ENCODE measurements around the gene CTNNA3. TPM values are rescaled to one million over a fixed set of nuclear protein-coding genes. Genes with fewer than 3 reads are reported as not detected.

The CTNNA3 gene
- total RNA-seq, 1 experiment from 2014 or later = 0.20 TPM

DNA sequence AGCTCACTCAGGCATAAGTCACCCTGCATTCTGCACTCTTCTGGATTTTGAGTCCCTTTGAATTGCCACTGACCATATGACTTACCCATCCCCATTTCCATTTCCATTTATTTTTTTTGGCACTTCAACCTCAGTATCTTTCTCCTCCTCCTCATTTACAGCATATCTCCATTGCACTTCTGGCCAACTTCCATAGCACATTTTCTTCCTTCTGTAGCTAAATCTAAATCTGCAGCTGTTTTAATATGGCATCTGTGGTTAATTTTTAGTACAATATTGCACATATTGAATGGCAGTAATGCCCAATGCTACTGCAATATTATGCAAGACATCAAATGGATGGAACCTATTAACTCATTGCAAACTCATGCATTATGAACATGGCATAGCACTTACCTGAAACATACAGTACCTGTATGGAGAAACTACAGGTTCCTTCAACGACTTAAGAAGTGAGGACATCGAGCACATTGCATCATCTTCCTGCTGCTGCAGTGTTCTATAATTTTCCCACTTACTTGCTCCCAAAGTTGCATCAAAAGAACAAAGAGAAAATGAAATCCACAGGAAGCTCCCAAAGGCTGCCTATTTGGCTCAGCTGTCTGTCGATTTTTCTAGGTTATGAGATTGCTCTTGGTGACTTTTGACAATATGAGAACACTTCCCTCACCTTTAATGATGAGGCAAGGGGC is 714.5 kb downstream of the CTNNA3 start:
- no peaks in the 10 kb centered on the region for H3K36me3 Mint-ChIP-seq (ENCODE audit: insufficient read depth, unreplicated experiment)
- no peaks in the 10 kb centered on the region for H3K36me3 ChIP-seq (ENCODE audit: control insufficient read depth, insufficient read depth, low read length)
- intact Hi-C loops (cut with micrococcal nuclease; ENCODE audit: unreplicated experiment) = no loop called here
- DNase-seq = no peak
- no peaks in the 10 kb centered on the region for H3K4me1 ChIP-seq
- H3K27ac Mint-ChIP-seq (ENCODE audit: unreplicated experiment) = no peak overlapping the region
- no TSS peak for BruUV-seq (replicated peaks)
- no peaks in the 10 kb centered on the region for H3K27me3 ChIP-seq (replicated peaks; ENCODE audit: control insufficient read depth, insufficient read depth, low read length)
- no peak overlapping the region for H3K4me3 ChIP-seq (ENCODE audit: low read depth, low read length)
- no peaks in the 10 kb centered on the region for H3K9me3 Mint-ChIP-seq (ENCODE audit: unreplicated experiment)
- ChIA-PET POLR2A (no interaction called here), CTCF (no interaction called here)
- no peak overlapping the region for H3K4me3 Mint-ChIP-seq (ENCODE audit: unreplicated experiment)
- TF ChIP-seq, protein P1, sequence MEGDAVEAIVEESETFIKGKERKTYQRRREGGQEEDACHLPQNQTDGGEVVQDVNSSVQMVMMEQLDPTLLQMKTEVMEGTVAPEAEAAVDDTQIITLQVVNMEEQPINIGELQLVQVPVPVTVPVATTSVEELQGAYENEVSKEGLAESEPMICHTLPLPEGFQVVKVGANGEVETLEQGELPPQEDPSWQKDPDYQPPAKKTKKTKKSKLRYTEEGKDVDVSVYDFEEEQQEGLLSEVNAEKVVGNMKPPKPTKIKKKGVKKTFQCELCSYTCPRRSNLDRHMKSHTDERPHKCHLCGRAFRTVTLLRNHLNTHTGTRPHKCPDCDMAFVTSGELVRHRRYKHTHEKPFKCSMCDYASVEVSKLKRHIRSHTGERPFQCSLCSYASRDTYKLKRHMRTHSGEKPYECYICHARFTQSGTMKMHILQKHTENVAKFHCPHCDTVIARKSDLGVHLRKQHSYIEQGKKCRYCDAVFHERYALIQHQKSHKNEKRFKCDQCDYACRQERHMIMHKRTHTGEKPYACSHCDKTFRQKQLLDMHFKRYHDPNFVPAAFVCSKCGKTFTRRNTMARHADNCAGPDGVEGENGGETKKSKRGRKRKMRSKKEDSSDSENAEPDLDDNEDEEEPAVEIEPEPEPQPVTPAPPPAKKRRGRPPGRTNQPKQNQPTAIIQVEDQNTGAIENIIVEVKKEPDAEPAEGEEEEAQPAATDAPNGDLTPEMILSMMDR (IDR thresholded peaks at IDR 0.05; ENCODE audit: insufficient read depth in 1 of 2, low read depth in 1 of 2, low read length in 1 of 2, severe bottlenecking in 1 of 2, unreplicated experiment in 1 of 2) = no peak
- H3K9me3 ChIP-seq = no peaks in the 10 kb centered on the region
- H3K27me3 Mint-ChIP-seq (ENCODE audit: insufficient read depth, unreplicated experiment) = peaks cover 4% of the 10 kb centered on the region
- H3K4me1 Mint-ChIP-seq (ENCODE audit: low read depth, unreplicated experiment) = no peaks in the 10 kb centered on the region

DNA sequence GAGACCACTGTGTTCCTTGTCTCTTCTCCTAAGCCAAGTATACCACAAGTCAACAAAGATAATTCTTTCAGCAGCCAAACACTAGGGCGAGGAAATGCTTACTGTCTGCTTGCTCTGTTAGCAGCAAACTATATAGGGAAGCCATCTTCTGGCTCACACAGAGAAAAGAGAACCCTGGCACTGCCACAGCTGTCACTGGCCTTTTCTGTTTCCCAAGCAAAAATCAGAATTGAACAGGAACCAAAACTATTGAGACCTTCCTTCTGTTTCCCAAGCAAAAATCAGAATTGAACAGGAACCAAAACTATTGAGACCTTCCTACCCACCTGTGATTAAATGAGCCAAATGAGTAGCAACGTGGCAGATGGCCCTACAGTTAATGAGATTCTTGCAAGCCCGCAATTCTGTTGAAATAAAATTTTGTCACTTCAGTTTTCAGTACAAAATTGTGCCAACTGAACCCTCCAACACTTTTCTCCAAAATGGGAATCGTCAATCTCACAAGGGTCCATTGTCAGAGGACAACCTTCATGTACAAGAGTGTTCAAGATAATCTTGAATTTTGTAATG is 715.7 kb downstream of the CTNNA3 start:
- H3K4me1 Mint-ChIP-seq (ENCODE audit: low read depth, unreplicated experiment) = no peaks in the 10 kb centered on the region
- H3K27me3 ChIP-seq (replicated peaks; ENCODE audit: control insufficient read depth, insufficient read depth, low read length) = no peaks in the 10 kb centered on the region
- H3K9me3 Mint-ChIP-seq (ENCODE audit: unreplicated experiment) = no peaks in the 10 kb centered on the region
- no peak overlapping the region for H3K4me3 Mint-ChIP-seq (ENCODE audit: unreplicated experiment)
- H3K27ac Mint-ChIP-seq (ENCODE audit: unreplicated experiment) = no peak overlapping the region
- H3K36me3 ChIP-seq (ENCODE audit: control insufficient read depth, insufficient read depth, low read length) = no peaks in the 10 kb centered on the region
- POLR2A ChIA-PET = no interaction called here
- intact Hi-C loops (cut with micrococcal nuclease; ENCODE audit: unreplicated experiment) = no loop called here
- CTCF ChIA-PET = no interaction called here
- no peaks in the 10 kb centered on the region for H3K36me3 Mint-ChIP-seq (ENCODE audit: insufficient read depth, unreplicated experiment)
- TF ChIP-seq, protein P1 (IDR thresholded peaks at IDR 0.05; ENCODE audit: insufficient read depth in 1 of 2, low read depth in 1 of 2, low read length in 1 of 2, severe bottlenecking in 1 of 2, unreplicated experiment in 1 of 2) = no peak
- no peak for DNase-seq
- BruUV-seq (replicated peaks) = no TSS peak
- peaks cover 4% of the 10 kb centered on the region for H3K27me3 Mint-ChIP-seq (ENCODE audit: insufficient read depth, unreplicated experiment)
- no peaks in the 10 kb centered on the region for H3K9me3 ChIP-seq
- H3K4me1 ChIP-seq = no peaks in the 10 kb centered on the region
- H3K4me3 ChIP-seq (ENCODE audit: low read depth, low read length) = no peak overlapping the region

DNA sequence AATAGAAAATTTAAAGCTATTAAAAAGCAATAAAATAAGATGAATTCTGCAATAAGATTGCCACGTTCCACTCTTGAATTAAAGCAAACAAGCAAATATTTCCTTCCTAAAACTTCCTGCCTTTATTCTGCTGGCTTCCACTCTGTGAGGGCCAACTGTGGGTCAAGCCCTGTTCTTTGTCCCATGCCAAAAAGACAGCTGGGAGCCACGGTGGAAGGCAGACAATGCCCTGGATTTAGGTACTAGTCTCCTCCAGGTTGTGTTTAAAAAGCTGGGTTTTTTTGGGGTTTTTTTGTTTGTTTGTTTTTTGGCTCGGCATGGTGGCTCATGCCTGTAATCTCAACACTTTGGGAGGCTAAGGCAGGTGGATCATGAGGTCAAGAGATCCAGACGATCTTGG is 731.0 kb downstream of the CTNNA3 start:
- TF ChIP-seq, protein P1 (IDR thresholded peaks at IDR 0.05; ENCODE audit: insufficient read depth in 1 of 2, low read depth in 1 of 2, low read length in 1 of 2, severe bottlenecking in 1 of 2, unreplicated experiment in 1 of 2) = no peak
- Mint-ChIP-seq H3K27me3 (ENCODE audit: insufficient read depth, unreplicated experiment) (peaks cover 7% of the 10 kb centered on the region), H3K4me3 (ENCODE audit: unreplicated experiment) (no peak overlapping the region), H3K36me3 (ENCODE audit: insufficient read depth, unreplicated experiment) (no peaks in the 10 kb centered on the region), H3K9me3 (ENCODE audit: unreplicated experiment) (no peaks in the 10 kb centered on the region), H3K4me1 (ENCODE audit: low read depth, unreplicated experiment) (no peaks in the 10 kb centered on the region), H3K27ac (ENCODE audit: unreplicated experiment) (no peak overlapping the region)
- no peaks in the 10 kb centered on the region for H3K9me3 ChIP-seq
- ChIA-PET POLR2A (no interaction called here), CTCF (no interaction called here)
- intact Hi-C loops (cut with micrococcal nuclease; ENCODE audit: unreplicated experiment) = no loop called here
- no peak for DNase-seq
- no peak overlapping the region for H3K4me3 ChIP-seq (ENCODE audit: low read depth, low read length)
- H3K36me3 ChIP-seq (ENCODE audit: control insufficient read depth, insufficient read depth, low read length) = no peaks in the 10 kb centered on the region
- H3K27me3 ChIP-seq (replicated peaks; ENCODE audit: control insufficient read depth, insufficient read depth, low read length) = no peaks in the 10 kb centered on the region
- H3K4me1 ChIP-seq = no peaks in the 10 kb centered on the region
- no TSS peak for BruUV-seq (replicated peaks)

All from Caco-2 (cell line).